GM23338 (cell line): ENCODE data around the gene CRYBG3. TPM values are rescaled to one million over a fixed set of nuclear protein-coding genes. Genes with fewer than 3 reads are reported as not detected.
A peak's percentile ranks its signal among the peaks of the same experiment; 100 is the strongest.

Experiments used
- ATAC-seq: fragments of 200-7000 bp; cut with Tn5 transposase; 3 replicates; pipeline ENCODE4 v1.9.1; 2020
- DNase-seq: peaks from one replicate; pipeline ENCODE4 v3.0.0-alpha.2; 2015; ENCODE audit warnings: low spot score
- H2AFZ ChIP-seq: fragments of 200-600 bp; sonication (generic); 2 replicates; pipeline ENCODE4 v1.8.0; 2016; ENCODE audit warnings: antibody characterized with exemption, mild to moderate bottlenecking, moderate library complexity
- H3F3A ChIP-seq: fragments of 200-600 bp; sonication (generic); replicated peaks from 2 replicates; pipeline ENCODE4 v1.8.0; 2017; ENCODE audit warnings: antibody characterized with exemption, mixed run types, low read depth
- H3K27ac ChIP-seq: fragments of 200-600 bp; sonication (generic); 2 replicates; pipeline ENCODE4 v1.6.1; 2016; ENCODE audit warnings: low read depth
- H3K27me3 ChIP-seq: fragments of 200-600 bp; sonication (generic); 2 replicates; pipeline ENCODE4 v1.8.0; 2016; ENCODE audit warnings: mild to moderate bottlenecking, mixed run types, moderate library complexity; ENCODE audit not compliant: insufficient read depth
- H3K36me3 ChIP-seq: fragments of 200-600 bp; sonication (generic); 2 replicates; pipeline ENCODE4 v1.8.0; 2016; ENCODE audit warnings: mild to moderate bottlenecking; ENCODE audit not compliant: insufficient read depth
- H3K4me1 ChIP-seq: fragments of 200-600 bp; sonication (generic); 2 replicates; pipeline ENCODE4 v1.8.0; 2016; ENCODE audit warnings: mild to moderate bottlenecking, moderate library complexity; ENCODE audit not compliant: insufficient read depth
- H3K4me2 ChIP-seq: fragments of 200-600 bp; sonication (generic); 2 replicates; pipeline ENCODE4 v1.7.1; 2017; ENCODE audit warnings: mixed run types
- H3K4me3 ChIP-seq: fragments of 200-600 bp; sonication (generic); 2 replicates; pipeline ENCODE4 v1.6.1; 2016; ENCODE audit warnings: mixed run types
- H3K79me2 ChIP-seq: fragments of 200-600 bp; sonication (generic); replicated peaks from 2 replicates; pipeline ENCODE4 v1.8.0; 2017; ENCODE audit warnings: mild to moderate bottlenecking; ENCODE audit not compliant: insufficient read depth
- H3K9me2 ChIP-seq: fragments of 200-600 bp; sonication (generic); 2 replicates; pipeline ENCODE4 v1.8.0; 2017; ENCODE audit not compliant: insufficient read depth
- H4K20me1 ChIP-seq: fragments of 200-600 bp; sonication (generic); replicated peaks from 2 replicates; pipeline ENCODE4 v1.8.0; 2017; ENCODE audit warnings: mild to moderate bottlenecking; ENCODE audit not compliant: insufficient read depth
- H3K27ac Mint-ChIP-seq: 2 replicates; pipeline ENCODE4 v1.8.0; 2020; ENCODE audit warnings: inconsistent platforms, mild to moderate bottlenecking, moderate library complexity, mixed read lengths
- H3K27me3 Mint-ChIP-seq: 3 replicates; pipeline ENCODE4 v1.8.0; 2022; ENCODE audit warnings: low read depth, mild to moderate bottlenecking, moderate library complexity, mixed read lengths, inconsistent platforms; ENCODE audit not compliant: insufficient read depth, poor library complexity
- H3K36me3 Mint-ChIP-seq: 3 replicates; pipeline ENCODE4 v1.8.0; 2021; ENCODE audit warnings: low read depth, mild to moderate bottlenecking, inconsistent platforms, moderate library complexity, mixed read lengths
- H3K4me1 Mint-ChIP-seq: 3 replicates; pipeline ENCODE4 v1.8.0; 2020; ENCODE audit warnings: mild to moderate bottlenecking, inconsistent platforms, mixed read lengths
- H3K4me3 Mint-ChIP-seq: 3 replicates; pipeline ENCODE4 v1.8.0; 2021; ENCODE audit warnings: moderate library complexity, mild to moderate bottlenecking, inconsistent platforms, mixed read lengths
- H3K9me3 Mint-ChIP-seq: 3 replicates; pipeline ENCODE4 v1.8.0; 2020; ENCODE audit warnings: moderate library complexity, mild to moderate bottlenecking, inconsistent platforms, mixed read lengths
- CREB1 ChIP-seq: fragments of 250-450 bp; sonication (Bioruptor Pico); IDR thresholded peaks from 2 replicates; pipeline ENCODE4 v1.5.0; 2020; ENCODE audit warnings: low read depth, mild to moderate bottlenecking, moderate library complexity
- ETS1 ChIP-seq: IDR thresholded peaks from 2 replicates; pipeline ENCODE4 v1.6.1; 2016; ENCODE audit warnings: antibody characterized with exemption
- EZH2 ChIP-seq: fragments of 200-600 bp; sonication (generic); IDR thresholded peaks from one replicate; pipeline ENCODE4 v1.8.0; 2017; ENCODE audit warnings: antibody characterized with exemption, mild to moderate bottlenecking, low read depth; ENCODE audit not compliant: unreplicated experiment
- EZH2phosphoT487 ChIP-seq: fragments of 200-600 bp; sonication (generic); IDR thresholded peaks from one replicate; pipeline ENCODE4 v1.8.1; 2018; ENCODE audit warnings: antibody characterized with exemption; ENCODE audit not compliant: unreplicated experiment
- ZNF331 ChIP-seq: fragments of 250-450 bp; sonication (Bioruptor Pico); IDR thresholded peaks from 2 replicates; pipeline ENCODE4 v1.5.0; 2020; ENCODE audit warnings: low read depth, mild to moderate bottlenecking, moderate library complexity
- polyA plus RNA-seq: library from polyadenylated mRNA; unstranded; fragments of >200 nt; fragmentation: Nextera tagmentation; extraction: Ambion mirVana; gene quantifications from 2 replicates; pipeline ENCODE4 v1.2.1, GENCODE V29; 2016
- total RNA-seq: library from RNA; depleted of rRNA; stranded (reverse); fragments of >200 nt; shearing (Covaris generic); gene quantifications from 2 replicates; pipeline ENCODE4 v1.2.3, GENCODE V29; 2014
- TF ChIP-seq, protein P1 (sequence below), 2 experiments: fragments of 200-600 bp in 1 of 2; sonication (generic) in 1 of 2; conservative IDR thresholded peaks; 2 replicates each; pipeline versions ENCODE4 v1.5.1 to v1.6.1; 2016 to 2017; ENCODE audit warnings: antibody characterized with exemption in 2 of 2, low read depth in 2 of 2, mild to moderate bottlenecking in 2 of 2, moderate library complexity in 1 of 2
- TF ChIP-seq, protein P2 (sequence below): fragments of 250-450 bp; sonication (Bioruptor Pico); IDR thresholded peaks from 2 replicates; pipeline ENCODE4 v1.5.0; 2020; ENCODE audit warnings: mild to moderate bottlenecking, moderate library complexity

CRYBG3 gene
- total and polyA plus RNA-seq, 2 experiments from 2014 or later: 2.3 to 8.9 TPM

- Mint-ChIP-seq H3K36me3 (no peaks in the 10 kb centered on the region; the same call in 2 of the 3 replicates), H3K27ac (no peak overlapping the region), H3K27me3 (peaks cover 21% of the 10 kb centered on the region), H3K4me1 (peaks cover 18% of the 10 kb centered on the region), H3K4me3 (peak overlapping the region; percentile 99), H3K9me3 (no peaks in the 10 kb centered on the region; the same call in 2 of the 3 replicates)
- H3K79me2 ChIP-seq: peaks cover 28% of the 10 kb centered on the region
- peak overlapping the region; percentile 99 for H2AFZ ChIP-seq
- TF ChIP-seq, protein P1, sequence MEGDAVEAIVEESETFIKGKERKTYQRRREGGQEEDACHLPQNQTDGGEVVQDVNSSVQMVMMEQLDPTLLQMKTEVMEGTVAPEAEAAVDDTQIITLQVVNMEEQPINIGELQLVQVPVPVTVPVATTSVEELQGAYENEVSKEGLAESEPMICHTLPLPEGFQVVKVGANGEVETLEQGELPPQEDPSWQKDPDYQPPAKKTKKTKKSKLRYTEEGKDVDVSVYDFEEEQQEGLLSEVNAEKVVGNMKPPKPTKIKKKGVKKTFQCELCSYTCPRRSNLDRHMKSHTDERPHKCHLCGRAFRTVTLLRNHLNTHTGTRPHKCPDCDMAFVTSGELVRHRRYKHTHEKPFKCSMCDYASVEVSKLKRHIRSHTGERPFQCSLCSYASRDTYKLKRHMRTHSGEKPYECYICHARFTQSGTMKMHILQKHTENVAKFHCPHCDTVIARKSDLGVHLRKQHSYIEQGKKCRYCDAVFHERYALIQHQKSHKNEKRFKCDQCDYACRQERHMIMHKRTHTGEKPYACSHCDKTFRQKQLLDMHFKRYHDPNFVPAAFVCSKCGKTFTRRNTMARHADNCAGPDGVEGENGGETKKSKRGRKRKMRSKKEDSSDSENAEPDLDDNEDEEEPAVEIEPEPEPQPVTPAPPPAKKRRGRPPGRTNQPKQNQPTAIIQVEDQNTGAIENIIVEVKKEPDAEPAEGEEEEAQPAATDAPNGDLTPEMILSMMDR (conservative IDR thresholded peaks at IDR 0.05; ENCODE audit: low read depth in 2 of 2): no peak
- TF ChIP-seq ZNF331 (CRISPR knock-in tag) (no peak), ETS1 (no peak)
- H3F3A ChIP-seq: 0 out of 2 replicates have a peak, but pooled peaks cover 3% of the 10 kb centered on the region
- peak; percentile 50 for ATAC-seq
- no peaks in the 10 kb centered on the region for H3K9me2 ChIP-seq
- H3K27ac ChIP-seq: no peak overlapping the region
- peak; percentile 68 for DNase-seq
- H3K4me2 ChIP-seq: peak overlapping the region; percentile 99
- H4K20me1 ChIP-seq: no peaks in the 10 kb centered on the region
- peaks cover 31% of the 10 kb centered on the region for H3K27me3 ChIP-seq
- no peaks in the 10 kb centered on the region for H3K36me3 ChIP-seq
- H3K4me3 ChIP-seq: peak overlapping the region; percentile 79
- H3K4me1 ChIP-seq: peaks cover 18% of the 10 kb centered on the region; the same call in 1 of the 2 replicates
These were observed 556 bp downstream of the CRYBG3 start for GRCh38 chr3:97822359-97822775.

- ATAC-seq: no peak
- Histone ChIP-seq H3K9me2 (no peaks in the 10 kb centered on the region), H4K20me1 (no peaks in the 10 kb centered on the region), H3K4me2 (peak overlapping the region; percentile 99), H3K79me2 (peaks cover 34% of the 10 kb centered on the region), H3K4me3 (peak overlapping the region; percentile 79), H3K27me3 (peaks cover 31% of the 10 kb centered on the region), H3K36me3 (no peaks in the 10 kb centered on the region), H3K27ac (no peak overlapping the region), H3K4me1 (peaks cover 18% of the 10 kb centered on the region; the same call in 1 of the 2 replicates), H2AFZ (peak overlapping the region; percentile 99; the same call in 1 of the 2 replicates), H3F3A (0 out of 2 replicates have a peak, but pooled peaks cover 3% of the 10 kb centered on the region)
- Mint-ChIP-seq H3K27ac (no peak overlapping the region), H3K36me3 (no peaks in the 10 kb centered on the region; the same call in 2 of the 3 replicates), H3K27me3 (peaks cover 21% of the 10 kb centered on the region), H3K4me1 (peaks cover 18% of the 10 kb centered on the region), H3K9me3 (no peaks in the 10 kb centered on the region; the same call in 2 of the 3 replicates), H3K4me3 (peak overlapping the region; percentile 99)
- DNase-seq: no peak
- TF ChIP-seq EZH2 (no peak), ZNF331 (CRISPR knock-in tag) (no peak), CREB1 (CRISPR knock-in tag) (no peak), EZH2phosphoT487 (no peak)
- TF ChIP-seq, protein P2, sequence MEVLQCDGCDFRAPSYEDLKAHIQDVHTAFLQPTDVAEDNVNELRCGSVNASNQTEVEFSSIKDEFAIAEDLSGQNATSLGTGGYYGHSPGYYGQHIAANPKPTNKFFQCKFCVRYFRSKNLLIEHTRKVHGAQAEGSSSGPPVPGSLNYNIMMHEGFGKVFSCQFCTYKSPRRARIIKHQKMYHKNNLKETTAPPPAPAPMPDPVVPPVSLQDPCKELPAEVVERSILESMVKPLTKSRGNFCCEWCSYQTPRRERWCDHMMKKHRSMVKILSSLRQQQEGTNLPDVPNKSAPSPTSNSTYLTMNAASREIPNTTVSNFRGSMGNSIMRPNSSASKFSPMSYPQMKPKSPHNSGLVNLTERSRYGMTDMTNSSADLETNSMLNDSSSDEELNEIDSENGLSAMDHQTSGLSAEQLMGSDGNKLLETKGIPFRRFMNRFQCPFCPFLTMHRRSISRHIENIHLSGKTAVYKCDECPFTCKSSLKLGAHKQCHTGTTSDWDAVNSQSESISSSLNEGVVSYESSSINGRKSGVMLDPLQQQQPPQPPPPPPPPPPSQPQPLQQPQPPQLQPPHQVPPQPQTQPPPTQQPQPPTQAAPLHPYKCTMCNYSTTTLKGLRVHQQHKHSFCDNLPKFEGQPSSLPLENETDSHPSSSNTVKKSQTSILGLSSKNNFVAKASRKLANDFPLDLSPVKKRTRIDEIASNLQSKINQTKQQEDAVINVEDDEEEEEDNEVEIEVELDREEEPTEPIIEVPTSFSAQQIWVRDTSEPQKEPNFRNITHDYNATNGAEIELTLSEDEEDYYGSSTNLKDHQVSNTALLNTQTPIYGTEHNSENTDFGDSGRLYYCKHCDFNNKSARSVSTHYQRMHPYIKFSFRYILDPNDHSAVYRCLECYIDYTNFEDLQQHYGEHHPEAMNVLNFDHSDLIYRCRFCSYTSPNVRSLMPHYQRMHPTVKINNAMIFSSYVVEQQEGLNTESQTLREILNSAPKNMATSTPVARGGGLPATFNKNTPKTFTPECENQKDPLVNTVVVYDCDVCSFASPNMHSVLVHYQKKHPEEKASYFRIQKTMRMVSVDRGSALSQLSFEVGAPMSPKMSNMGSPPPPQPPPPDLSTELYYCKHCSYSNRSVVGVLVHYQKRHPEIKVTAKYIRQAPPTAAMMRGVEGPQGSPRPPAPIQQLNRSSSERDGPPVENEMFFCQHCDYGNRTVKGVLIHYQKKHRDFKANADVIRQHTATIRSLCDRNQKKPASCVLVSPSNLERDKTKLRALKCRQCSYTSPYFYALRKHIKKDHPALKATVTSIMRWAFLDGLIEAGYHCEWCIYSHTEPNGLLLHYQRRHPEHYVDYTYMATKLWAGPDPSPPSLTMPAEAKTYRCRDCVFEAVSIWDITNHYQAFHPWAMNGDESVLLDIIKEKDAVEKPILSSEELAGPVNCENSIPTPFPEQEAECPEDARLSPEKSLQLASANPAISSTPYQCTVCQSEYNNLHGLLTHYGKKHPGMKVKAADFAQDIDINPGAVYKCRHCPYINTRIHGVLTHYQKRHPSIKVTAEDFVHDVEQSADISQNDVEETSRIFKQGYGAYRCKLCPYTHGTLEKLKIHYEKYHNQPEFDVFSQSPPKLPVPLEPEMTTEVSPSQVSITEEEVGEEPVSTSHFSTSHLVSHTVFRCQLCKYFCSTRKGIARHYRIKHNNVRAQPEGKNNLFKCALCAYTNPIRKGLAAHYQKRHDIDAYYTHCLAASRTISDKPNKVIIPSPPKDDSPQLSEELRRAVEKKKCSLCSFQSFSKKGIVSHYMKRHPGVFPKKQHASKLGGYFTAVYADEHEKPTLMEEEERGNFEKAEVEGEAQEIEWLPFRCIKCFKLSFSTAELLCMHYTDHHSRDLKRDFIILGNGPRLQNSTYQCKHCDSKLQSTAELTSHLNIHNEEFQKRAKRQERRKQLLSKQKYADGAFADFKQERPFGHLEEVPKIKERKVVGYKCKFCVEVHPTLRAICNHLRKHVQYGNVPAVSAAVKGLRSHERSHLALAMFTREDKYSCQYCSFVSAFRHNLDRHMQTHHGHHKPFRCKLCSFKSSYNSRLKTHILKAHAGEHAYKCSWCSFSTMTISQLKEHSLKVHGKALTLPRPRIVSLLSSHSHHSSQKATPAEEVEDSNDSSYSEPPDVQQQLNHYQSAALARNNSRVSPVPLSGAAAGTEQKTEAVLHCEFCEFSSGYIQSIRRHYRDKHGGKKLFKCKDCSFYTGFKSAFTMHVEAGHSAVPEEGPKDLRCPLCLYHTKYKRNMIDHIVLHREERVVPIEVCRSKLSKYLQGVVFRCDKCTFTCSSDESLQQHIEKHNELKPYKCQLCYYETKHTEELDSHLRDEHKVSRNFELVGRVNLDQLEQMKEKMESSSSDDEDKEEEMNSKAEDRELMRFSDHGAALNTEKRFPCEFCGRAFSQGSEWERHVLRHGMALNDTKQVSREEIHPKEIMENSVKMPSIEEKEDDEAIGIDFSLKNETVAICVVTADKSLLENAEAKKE: no peak
These were observed 1.5 kb downstream of the CRYBG3 start for GRCh38 chr3:97823046-97824004.
